Lower leg skin (tissue), 3 donors: ENCODE measurements around the gene BIRC2.

Source experiments
- POLR2A ChIP-seq, 2 donors: fragments of 450-650 bp; IDR thresholded peaks; one replicate each; pipeline ENCODE4 v1.6.1; 2016 to 2017; ENCODE audit warnings: antibody characterized with exemption in 2 of 2, mild to moderate bottlenecking in 1 of 2, moderate library complexity in 1 of 2
- TF ChIP-seq, protein P1 (sequence below), 3 donors: fragments of 450-650 bp; IDR thresholded peaks; one replicate each; pipeline ENCODE4 v1.5.1; 2016; ENCODE audit warnings: antibody characterized with exemption in 3 of 3, mild to moderate bottlenecking in 3 of 3, moderate library complexity in 2 of 3

DNA sequence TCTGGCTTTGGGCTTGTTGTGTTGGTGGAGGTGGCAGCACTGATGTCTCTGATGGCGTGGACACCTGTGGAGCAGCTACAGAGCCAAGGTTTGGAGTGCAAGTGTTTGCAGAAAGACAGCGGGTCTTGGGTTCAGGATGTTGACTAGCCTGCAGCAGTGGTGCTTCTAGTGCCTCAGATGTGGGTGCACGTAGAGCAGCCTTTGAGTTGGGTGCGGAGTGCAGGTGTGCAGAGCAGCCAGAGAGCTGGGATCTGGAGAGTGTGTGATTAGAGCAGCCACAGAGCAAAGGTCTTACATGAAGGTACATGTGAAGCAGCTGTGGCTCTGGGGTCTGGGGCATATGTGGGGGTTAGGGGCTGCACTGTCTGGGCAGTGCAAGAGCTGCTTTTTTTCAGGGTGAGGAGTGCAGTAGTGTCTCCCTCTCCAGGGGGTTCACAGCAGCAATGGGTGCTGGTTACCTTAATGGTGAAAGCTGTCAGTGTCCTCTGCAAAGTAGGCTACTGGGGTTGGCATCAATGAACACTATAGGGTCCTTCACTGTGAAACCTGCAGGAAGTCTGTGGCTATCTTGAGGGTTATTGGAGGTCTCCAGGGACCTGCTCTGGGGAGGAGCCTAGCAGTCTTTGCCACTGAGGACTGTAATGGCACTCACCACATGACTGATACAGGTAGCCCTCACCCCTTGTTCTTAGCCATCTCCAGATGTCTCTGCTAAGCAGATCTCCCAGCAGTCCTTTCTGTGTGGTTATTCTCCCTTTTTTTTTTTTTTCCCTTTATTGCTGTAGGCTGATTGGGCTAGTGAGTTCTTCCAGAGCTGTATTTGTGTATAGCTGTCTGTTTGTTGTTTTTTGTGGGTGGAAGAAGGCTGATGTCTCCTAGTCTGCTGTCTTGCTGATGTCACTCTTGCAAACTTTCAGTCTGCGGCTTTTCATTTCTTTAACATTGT is 14.3 kb downstream of the BIRC2 start:
- TF ChIP-seq, protein P1, sequence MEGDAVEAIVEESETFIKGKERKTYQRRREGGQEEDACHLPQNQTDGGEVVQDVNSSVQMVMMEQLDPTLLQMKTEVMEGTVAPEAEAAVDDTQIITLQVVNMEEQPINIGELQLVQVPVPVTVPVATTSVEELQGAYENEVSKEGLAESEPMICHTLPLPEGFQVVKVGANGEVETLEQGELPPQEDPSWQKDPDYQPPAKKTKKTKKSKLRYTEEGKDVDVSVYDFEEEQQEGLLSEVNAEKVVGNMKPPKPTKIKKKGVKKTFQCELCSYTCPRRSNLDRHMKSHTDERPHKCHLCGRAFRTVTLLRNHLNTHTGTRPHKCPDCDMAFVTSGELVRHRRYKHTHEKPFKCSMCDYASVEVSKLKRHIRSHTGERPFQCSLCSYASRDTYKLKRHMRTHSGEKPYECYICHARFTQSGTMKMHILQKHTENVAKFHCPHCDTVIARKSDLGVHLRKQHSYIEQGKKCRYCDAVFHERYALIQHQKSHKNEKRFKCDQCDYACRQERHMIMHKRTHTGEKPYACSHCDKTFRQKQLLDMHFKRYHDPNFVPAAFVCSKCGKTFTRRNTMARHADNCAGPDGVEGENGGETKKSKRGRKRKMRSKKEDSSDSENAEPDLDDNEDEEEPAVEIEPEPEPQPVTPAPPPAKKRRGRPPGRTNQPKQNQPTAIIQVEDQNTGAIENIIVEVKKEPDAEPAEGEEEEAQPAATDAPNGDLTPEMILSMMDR (IDR thresholded peaks at IDR 0.05): no peak
- no peak for TF ChIP-seq POLR2A (IDR thresholded peaks at IDR 0.05)
